Activated gamma-delta T cell treated with anti-CD3 and anti-CD28 coated beads, Interleukin-2, amount 50 U/mL, for 16 hours (primary cell): ENCODE results near the gene ZHX3.

ENCODE experiments used
- DNase-seq: peaks from one replicate; pipeline ENCODE4 v3.0.0-alpha.2; 2020; ENCODE audit warnings: low read depth

ZHX3 gene

DNA sequence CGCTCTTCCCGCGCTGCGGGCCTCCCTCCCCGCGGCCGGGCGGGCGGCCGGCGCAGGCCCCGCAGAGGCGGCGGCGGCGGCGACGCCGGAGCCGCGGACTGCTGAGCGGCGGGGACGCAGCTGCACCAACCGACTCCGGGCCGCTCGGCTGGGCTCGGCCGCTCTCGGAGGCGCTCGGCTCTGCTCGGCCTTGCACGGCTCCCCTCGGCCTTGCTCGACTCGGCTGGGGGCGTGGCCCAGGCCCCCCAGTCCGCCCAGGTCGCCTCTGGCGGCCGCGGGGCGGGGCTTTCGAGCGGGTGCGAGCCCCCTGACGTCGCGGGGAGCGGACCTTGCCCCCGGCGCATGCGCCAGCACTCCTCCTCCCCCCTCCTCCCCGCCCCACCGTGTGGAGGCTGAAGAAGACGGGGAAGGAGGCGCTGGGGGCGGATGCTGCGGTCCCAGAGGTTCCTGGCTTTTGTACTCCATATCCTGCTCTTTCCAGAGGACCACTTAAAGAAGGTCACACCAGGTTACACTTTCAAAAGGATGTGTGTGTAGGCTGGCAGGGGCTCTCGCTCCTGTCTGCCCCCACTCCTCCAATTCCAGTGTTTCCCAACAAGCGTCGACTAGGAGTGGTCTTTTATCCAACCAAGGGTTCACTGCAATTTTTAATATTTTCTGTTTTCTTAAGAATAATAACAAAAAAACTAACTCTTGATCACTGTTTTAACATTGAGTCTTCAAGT lies at the start of gene ZHX3:
Gene ZHX3, minus strand, starts transcription at position 186 of the 725 bp plus-strand sequence. CDS start 112,815 bp downstream, outside the sequence.
- DNase-seq = peak; percentile 94

GRCh38 chr20:41367393-41367695 lies 49.8 kb upstream of the ZHX3 start:
- DNase-seq = no peak

DNA sequence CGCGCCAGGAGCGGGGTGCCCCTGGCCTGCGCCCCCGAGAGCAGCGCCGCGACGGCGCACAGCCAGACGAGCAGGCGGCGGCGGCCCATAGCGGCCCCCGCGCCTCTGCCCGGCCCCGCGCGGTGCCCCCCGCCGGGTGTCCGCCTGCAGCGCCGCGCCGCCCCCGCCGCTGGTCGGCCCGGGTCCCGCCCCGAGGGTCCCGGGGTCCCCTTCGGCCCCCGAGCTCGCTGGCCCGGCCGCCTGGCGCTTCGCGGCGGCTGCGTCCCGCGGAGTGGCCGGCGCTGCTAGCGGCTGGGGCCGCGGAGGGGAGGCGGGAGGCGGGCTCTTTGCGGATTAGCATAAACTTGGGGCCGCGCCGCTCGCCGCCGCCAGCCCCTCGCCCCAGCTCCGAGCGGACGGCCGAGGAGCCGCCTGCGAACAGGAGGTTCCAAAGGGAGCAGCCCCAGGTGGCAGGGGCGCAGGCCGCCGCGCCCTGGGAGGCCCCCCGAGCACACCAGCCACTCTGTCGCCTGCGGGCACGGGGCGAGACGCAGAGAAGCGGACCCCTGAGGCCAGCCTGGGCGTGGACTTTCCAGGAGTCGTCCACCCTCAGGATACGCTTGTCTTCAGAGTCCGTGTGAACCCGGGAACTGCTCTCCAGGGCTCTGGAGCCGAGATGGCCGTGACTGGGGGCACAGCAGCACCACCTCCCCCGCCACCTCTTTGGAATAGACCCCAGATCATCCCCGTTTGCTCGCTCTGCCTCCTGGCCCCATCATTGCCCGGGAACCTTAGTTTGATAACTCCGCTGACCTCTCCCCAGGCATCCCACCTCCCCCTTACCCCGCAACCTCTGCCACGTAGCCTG lies 49.2 kb upstream of the ZHX3 start, which contains the start of gene EMILIN3:
Gene EMILIN3, minus strand, starts transcription at position 273 of the 847 bp plus-strand sequence. Its CDS starts 184 bp downstream, at position 89.
- no peak for DNase-seq

GRCh38 chr20:41365777-41366545 lies 48.4 kb upstream of the ZHX3 start:
- no peak for DNase-seq

- no peak for DNase-seq
Measured at GRCh38 chr20:41364967-41365765, 47.6 kb upstream of the ZHX3 start.

- DNase-seq = no peak
Measured at GRCh38 chr20:41364236-41364855, 46.8 kb upstream of the ZHX3 start.

DNA sequence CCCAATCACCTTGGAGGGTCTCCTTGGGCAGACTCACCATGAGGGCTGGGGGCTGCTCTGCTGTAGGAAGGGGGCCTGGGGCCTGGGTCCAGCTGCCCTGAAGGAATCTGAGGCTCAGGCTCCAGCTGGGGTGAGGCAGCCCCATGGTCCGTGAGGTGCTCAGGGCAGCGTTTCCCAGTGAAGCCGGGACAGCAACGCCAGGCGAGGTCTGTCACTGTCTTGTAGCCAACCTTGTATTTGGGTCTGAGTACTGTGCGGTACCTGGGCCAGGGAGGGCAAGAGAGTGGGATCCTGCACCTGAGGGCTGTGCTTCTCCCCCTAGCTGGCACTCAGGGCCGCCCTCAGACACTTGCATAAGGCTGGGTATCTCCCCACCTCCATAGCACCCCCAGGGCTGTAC lies 46.1 kb upstream of the ZHX3 start:
- DNase-seq = no peak

GRCh38 chr20:41362748-41363140 lies 45.2 kb upstream of the ZHX3 start:
- no peak for DNase-seq

DNA sequence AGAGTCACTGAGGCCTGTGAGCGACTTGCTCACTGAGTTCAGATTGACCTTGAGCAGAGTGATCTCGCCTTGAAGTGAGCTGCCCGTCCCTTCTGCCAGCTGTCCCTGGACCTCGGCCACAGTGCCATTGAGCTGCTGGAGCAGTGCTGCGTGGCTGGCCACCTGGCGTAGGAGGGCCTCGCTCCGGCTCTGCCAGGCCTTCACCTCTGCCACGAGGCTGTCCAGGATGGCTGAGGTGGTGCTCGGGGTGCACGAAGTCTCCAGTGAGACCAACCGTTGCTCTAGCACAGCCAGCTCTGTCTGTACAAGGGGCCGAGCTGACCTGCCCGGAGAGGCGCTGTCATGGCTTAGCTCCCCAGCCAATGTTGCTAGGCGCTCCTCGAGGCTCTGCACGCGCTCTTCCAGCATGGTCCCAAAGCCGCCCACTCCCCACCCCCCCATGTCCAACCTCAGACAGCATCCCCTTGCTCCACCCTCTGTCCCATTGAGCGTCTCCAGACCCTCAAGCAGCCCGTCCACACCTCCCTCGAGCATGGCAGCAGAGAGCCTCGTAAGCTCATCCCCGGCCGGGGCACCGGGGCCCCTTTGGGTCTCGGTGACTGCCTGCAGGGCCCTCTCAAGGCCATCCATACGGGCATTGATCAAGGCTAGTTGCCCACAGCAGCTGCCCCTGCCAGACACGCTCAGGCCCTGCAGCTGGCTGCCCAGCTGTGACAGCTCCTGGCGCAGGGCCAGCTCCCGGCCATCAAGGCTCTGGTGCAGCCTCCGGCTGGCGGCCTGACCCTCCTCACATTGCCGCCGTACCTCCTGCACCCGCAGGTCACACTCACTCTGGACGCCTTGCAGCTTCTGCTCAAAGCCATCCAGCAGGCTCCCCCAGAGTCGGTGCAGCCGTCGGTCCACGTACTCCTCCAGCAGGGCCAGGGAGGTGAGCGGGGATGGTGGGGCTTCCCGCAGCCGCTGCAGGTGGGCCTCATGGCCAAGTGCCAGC lies 44.5 kb upstream of the ZHX3 start:
- no peak for DNase-seq

DNA sequence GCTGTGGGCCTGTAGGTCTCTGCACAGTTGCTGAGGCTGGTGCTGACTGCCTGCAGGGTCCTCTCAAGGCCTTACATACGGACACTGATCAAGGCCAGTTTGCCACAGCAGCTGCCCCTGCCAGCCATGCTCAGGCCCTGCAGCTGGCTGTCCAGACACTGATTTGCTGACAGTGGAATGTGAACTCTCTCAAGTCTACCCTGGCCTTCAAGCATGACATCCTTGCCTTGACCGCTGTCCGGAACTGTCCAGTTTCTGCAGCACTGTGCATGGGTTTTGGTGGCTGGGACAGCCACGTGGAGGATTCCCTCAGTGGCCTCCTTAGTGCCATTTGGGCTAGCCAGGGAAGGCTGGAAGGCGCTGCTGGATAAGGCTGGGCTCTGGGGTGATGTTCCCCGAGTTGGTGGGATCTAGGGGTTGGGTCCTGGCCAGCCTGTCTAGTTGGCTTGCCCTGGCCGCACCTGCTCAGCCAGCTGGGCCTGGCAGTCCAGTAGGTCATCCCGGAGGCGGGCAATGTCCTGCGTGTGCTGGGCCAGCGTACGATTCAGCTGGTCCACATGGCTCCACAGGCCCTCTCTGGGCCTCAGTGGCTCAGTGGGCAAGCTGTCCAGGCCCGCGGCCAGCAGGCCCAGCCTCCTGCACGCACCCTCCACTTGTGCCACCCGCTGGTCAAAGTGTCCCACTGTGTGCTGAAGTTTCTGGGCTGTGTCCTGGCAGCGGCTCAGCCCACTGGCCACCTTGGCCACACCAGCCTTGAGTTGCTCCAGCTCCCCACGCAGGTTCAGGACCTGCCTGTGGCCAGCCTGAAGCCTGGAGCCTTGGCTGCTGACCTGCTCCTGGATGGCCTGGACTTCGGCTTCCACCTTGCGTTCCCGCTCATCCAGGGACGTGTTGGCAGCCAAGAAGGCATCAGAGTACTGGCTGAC lies 43.6 kb upstream of the ZHX3 start:
- DNase-seq = no peak

- DNase-seq = no peak
Measured at GRCh38 chr20:41359541-41360011, 42.0 kb upstream of the ZHX3 start.

- DNase-seq = no peak
Measured at GRCh38 chr20:41358717-41359116, 41.2 kb upstream of the ZHX3 start.

DNA sequence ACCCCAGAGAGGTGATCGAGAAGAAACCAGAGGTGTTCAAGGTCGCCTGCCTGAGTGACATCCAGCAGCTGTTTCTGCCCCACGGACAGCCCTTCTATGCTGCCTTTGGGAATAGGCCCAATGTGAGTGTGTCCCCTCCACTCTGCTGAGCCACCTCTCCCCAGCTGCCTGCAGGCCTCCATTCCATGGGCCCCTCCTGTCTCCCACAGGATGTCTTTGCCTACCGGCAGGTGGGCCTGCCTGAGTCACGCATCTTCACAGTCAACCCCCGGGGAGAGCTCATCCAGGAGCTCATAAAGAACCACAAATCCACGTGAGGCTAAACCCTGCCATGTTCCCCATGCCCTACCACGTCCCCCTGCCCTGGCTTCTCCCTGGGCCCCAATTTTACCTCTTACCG lies 40.7 kb upstream of the ZHX3 start:
- no peak for DNase-seq

- no peak for DNase-seq
Measured at GRCh38 chr20:41357424-41358163, 40.1 kb upstream of the ZHX3 start.

DNA sequence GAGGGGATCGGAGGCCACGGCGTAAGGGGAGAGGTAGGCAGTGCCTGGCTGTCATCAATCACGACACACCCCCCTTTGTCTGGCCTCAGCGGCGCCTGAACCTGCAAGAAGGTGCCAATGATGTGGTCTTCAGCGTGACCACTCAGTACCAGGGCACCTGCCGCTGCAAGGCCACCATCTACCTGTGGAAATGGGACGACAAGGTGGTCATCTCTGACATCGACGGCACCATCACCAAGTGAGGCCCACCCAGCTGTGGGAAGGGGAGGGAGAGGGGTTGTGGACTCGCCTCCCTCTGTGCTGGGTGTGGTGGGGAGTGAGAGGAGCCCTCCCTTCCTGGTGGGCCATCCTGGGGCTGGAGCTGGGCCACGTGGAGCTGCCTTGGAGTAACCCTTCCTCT lies 39.4 kb upstream of the ZHX3 start:
- no peak for DNase-seq

GRCh38 chr20:41355598-41356203 lies 38.2 kb upstream of the ZHX3 start:
- DNase-seq = no peak

GRCh38 chr20:41355192-41355591 lies 37.7 kb upstream of the ZHX3 start:
- no peak for DNase-seq

- no peak for DNase-seq
Measured at GRCh38 chr20:41353530-41353929, 36.0 kb upstream of the ZHX3 start.
